Measurements from ENCODE around the gene SLC39A3.
"Not testable (repeated sequence)": the region's sequence is repeated elsewhere in the genome, so short reads cannot be mapped to it uniquely, and the experiment has no call there.

The SLC39A3 gene

GRCh38 chr19:2721570-2722540 is 18.0 kb downstream of the SLC39A3 start:
- no peak for DNase-seq

- no peak for DNase-seq
Measured at GRCh38 chr19:2720777-2721569, 18.8 kb downstream of the SLC39A3 start, which contains the start of gene DIRAS1. Gene DIRAS1 (minus strand): TSS chr19:2721372. CDS start chr19:2717806, 3,566 bp downstream.

- DNase-seq: no peak
Measured at GRCh38 chr19:2719920-2720776, 19.7 kb downstream of the SLC39A3 start.

GRCh38 chr19:2719232-2719735 is 20.5 kb downstream of the SLC39A3 start:
- DNase-seq: no peak

- no peak for DNase-seq
Measured at GRCh38 chr19:2717638-2718541, 21.9 kb downstream of the SLC39A3 start.

- DNase-seq: no peak
Measured at GRCh38 chr19:2716722-2717637, 22.8 kb downstream of the SLC39A3 start.

- no peak for DNase-seq
Measured at GRCh38 chr19:2716275-2716650, 23.6 kb downstream of the SLC39A3 start.

GRCh38 chr19:2715470-2716274 is 24.1 kb downstream of the SLC39A3 start:
- no peak for DNase-seq

GRCh38 chr19:2714531-2715269 is 25.1 kb downstream of the SLC39A3 start:
- DNase-seq: no peak

GRCh38 chr19:2714102-2714501 is 25.7 kb downstream of the SLC39A3 start:
- not testable (repeated sequence) for DNase-seq

GRCh38 chr19:2713170-2713569 is 26.6 kb downstream of the SLC39A3 start:
- not testable (repeated sequence) for DNase-seq

GRCh38 chr19:2711875-2712205 is 28.0 kb downstream of the SLC39A3 start:
- no peak for DNase-seq

- no peak for DNase-seq
Measured at GRCh38 chr19:2711172-2711874, 28.5 kb downstream of the SLC39A3 start.

GRCh38 chr19:2706251-2706650 is 33.6 kb downstream of the SLC39A3 start:
- no peak for DNase-seq

GRCh38 chr19:2703691-2704216 is 36.1 kb downstream of the SLC39A3 start:
- no peak for DNase-seq

GRCh38 chr19:2703077-2703437 is 36.8 kb downstream of the SLC39A3 start:
- DNase-seq: no peak

GRCh38 chr19:2702170-2703076 is 37.4 kb downstream of the SLC39A3 start, which contains the start of gene GNG7:
Gene GNG7 (minus strand): TSS chr19:2702694. CDS start chr19:2520688, 182,006 bp downstream.
- peak; percentile 84 to 94 (median 90) for DNase-seq

Measured in activated CD4-positive, CD25-positive, alpha-beta regulatory T cell (primary cell).